HG02642 (cell line): ENCODE results near the gene DHH.

Experiments used
- ATAC-seq: cut with Tn5 transposase; IDR thresholded peaks from one replicate; pipeline ENCODE4 v1.9.1; 2021; ENCODE audit warnings: mild to moderate bottlenecking; ENCODE audit not compliant: unreplicated experiment, poor library complexity

Gene DHH

GRCh38 chr12:49051777-49052438 lies 42.7 kb downstream of the DHH start:
- ATAC-seq = no peak

- no peak for ATAC-seq
Measured at GRCh38 chr12:49051373-49051764, 43.2 kb downstream of the DHH start.

GRCh38 chr12:49050507-49051372 lies 43.9 kb downstream of the DHH start:
- no peak for ATAC-seq

GRCh38 chr12:49049566-49050224 lies 44.9 kb downstream of the DHH start:
- ATAC-seq = no peak

DNA sequence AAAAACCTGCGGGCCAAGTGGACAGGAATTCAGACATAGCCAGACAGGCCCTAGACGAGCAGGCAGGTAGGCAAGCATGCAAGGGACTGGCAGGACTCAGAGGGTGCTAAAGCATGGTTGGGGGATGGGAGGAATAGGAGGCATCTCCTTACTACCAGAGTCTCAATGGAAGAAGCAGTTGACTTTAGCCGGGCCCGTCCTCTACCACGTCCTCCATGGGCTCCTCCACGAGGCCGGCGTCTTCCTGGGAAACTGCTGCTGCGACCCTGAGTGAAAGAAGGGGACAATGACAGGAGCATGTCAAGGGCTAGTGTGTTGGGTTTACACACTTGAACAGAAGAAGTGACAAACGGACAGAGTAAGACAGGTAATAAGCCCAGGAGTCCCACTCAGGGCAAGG lies 45.6 kb downstream of the DHH start:
- no peak for ATAC-seq

GRCh38 chr12:49046129-49046895 lies 48.3 kb downstream of the DHH start:
- no peak for ATAC-seq

DNA sequence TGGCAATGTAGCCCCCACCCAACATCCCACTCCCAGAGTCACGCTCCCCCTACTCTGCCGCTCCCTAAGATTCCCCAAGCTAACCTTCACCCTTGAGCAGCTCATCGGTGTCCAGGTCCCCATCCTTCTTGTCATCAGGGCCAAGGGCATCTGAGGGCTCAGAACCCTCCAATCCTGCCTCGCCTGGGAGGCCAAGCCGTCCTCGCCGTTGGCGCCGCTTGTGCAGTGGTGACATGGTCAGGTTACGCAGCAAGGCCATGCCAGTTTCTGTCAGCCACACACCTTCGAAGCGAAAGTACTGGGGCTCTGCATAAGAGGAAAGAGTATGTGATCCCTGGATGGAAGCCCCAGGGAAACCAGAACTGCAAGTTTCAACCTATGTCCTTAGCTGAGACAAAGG lies 49.9 kb downstream of the DHH start:
- no peak for ATAC-seq

DNA sequence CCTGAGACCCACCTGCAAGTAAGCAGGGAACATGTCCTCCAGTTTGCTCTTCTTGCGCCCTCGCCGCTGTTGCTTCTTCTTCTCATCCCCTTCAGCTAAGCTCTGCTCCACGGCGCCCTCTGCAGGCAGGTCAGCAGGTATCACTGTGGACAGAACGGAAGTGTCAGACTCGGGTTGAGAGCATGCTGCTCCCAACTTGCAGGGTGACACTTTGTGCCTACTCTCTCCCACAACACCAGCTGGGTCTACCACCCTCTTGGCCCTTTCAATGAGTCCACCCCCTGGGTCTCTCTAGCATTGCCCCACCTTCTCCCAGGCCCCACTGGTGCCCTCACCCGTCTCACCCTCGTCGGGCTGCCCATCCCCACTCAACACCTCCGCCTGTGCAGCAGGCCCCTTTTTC lies 50.7 kb downstream of the DHH start:
- ATAC-seq = no peak

GRCh38 chr12:49043241-49043640 lies 51.4 kb downstream of the DHH start:
- ATAC-seq = no peak

DNA sequence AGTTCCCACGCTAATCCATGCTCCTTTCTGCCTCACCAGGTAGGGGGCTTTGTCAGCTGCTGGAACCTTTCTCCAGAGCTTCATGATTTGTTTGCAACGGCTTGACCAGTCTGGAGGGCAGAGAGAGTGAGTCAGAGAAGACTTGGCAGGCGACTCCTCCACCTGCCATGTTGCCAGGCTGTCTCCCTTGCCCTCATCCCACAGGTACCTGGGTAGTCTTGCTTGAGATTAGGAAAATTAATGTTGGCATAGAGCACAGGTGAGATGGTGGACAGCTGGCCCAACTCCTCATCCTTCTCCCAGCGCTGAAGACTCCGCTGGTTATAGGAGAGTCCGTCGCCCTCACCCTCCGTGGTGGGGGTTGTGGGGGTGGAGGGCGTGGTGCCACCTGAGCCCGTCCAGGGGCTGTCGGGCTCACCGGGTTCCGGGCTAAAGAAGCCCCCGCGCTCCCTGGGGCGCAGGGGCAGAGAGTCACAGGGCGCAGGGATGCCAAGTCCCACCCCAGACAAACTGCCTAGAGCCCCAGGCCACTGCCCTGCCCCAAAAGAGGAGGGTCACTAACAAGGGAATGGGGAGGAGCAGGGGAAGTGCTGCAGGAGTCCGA lies 52.6 kb downstream of the DHH start:
- ATAC-seq = no peak

DNA sequence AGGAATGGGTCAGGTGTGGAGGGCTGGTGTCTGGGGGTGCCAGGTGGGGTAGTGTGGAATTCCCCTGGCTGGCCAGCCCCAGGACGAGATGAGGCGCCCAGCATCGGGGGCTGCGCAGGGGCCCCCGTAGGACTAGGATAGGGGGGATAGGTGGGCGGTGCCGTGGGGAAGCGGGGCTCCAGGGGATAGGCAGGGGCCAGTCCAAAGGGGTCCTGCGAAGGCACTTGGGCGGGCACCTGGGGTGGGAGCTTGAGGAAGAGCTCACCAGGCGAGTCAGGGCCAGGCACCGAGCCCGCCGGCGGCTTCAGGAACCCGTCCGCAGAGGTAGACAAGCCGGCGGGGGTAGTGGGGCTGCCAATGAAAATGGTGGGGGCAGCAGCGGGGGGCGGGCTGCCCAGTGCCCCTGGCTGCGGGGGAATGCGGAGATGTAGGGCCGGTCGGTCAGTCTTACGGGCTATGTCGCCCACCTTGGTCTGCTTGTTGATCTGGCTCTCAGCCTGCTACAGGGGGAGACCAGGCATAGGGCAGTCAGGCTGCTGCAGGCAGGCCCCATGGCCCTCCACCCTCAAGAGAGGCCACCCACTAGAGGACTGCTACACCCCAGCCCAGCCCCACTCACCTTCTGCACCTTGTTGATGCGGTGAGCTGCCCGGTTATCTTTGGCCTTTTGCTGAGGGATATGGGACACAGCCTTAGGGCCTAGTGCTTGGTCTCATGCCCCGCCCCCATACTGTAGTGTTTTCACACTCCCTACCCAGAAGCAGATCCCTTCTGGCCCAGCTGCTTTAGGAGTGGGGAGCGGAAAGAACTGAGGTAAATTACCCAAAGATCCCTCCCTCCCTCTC lies 53.3 kb downstream of the DHH start:
- no peak for ATAC-seq

DNA sequence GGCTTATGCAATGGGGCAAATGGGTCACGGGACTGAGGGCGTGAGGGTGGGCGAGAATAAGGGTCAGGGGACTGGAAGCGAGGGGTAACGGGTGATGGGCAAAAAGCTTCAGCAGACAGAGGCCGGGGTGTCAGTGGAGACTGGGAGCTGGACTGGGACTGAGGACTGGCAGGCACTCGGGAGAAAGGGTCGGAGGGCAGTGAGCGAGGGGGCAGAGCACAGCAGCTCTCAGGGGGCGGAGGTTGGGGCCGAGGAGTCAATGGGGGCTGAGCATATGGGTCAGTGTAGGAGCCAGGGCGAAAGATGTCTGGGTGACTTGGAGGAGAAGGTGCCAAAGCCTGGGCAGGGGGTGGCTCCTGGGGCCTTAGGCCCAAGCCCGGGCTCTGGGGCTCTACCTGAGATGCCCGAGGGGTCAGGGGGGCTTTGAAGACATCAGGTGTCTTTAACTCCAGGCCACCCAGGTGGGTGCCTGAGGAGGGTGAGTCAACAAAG lies 54.2 kb downstream of the DHH start:
- no peak for ATAC-seq

DNA sequence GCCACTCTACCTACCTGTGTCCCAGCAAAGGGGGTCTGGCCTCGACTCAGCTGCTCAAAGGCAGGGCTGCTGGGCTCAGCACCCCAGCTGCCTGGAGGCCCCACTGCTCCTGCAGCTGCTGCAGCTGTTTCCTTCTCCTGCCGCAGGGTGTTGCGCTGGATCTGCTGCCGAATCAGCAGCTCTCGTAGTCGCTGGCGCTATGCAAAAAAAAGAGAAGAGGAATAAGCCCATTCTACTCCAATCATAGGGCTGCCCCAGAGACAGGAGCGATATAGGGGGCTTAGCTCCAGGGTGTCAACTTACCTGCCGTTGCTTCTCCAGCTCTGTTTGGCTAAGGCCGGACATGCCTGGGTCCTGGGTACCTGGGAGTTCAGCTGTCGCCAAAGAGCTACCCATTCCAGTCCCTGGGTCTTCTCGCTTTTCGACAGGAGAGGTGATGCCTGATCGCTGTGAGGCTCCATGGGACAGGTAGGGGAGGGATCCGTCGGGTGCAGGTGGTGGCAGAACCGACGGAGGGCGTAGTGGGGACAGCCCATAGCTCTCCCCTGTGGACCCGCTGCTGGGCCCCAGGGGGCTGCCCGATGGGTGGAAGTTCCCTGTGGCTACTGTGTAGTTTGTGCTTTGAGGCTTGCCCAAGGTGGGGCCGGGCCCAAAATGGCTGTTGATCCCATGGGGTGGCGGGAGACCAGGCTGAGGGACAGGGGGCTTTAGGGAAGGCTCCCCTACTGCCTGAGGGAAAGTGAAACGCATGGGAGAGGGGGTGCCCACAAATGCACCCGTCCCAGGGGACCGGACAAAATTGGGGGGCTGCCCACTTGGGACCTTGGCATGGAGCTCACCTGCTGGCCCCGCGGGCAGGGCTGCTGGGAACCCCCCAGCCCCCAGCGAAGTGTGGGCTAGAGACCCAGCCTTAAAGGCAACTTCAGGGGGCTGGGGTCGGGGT lies 54.9 kb downstream of the DHH start:
- no peak for ATAC-seq

GRCh38 chr12:49038291-49038955 lies 56.2 kb downstream of the DHH start:
- ATAC-seq = no peak

DNA sequence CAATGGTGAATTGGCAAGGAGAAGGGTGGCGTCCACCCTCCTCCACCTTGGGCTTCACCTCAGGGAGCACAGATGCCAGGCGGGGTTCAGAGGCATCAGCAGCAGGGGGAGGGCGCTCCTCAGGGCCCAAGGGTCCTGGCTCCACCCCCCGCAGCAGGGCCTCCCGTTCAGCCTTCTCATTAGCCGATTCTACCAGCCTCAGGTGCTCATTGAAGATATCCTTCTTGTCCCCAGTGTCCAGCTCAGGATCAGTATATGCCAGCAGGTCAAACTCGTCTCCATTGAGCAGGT lies 56.7 kb downstream of the DHH start:
- no peak for ATAC-seq

- ATAC-seq = no peak
Measured at GRCh38 chr12:49037111-49037946, 57.3 kb downstream of the DHH start.
